GM10248 (cell line): ENCODE data around the gene TTC21A.

Source experiments
- CTCF ChIA-PET: fragments of 300-600 bp; sonication (Branson Sonifier 250); formaldehyde crosslinking; extraction: SDS; loops from one replicate; lab custom pipeline; 2021; ENCODE audit warnings: antibody characterized with exemption; lab: Yijun Ruan, JAX
- POLR2A ChIA-PET: fragments of 350-650 bp; sonication (Branson Sonifier 250); formaldehyde crosslinking; extraction: SDS; loops from one replicate; lab custom pipeline; 2020; ENCODE audit warnings: antibody characterized with exemption; lab: Yijun Ruan, JAX
- DNase-seq: peaks from one replicate; pipeline ENCODE4 v3.0.0; 2012; ENCODE audit errors: extremely low spot score
- CTCF ChIP-seq: IDR thresholded peaks from 2 replicates; pipeline ENCODE4 v1.5.1; 2012; ENCODE audit warnings: mild to moderate bottlenecking, low read depth; ENCODE audit errors: extremely low read depth, missing control alignments, control extremely low read depth

The TTC21A gene

GRCh38 chr3:39086144-39086543 lies 21.3 kb upstream of the TTC21A start:
- no peak for DNase-seq
- ChIA-PET POLR2A (no interaction called here), CTCF (interaction anchor here (0.9 to 3.1 kb wide), 9 partner anchors 9 to 202 kb away, joined by 3 to 11 read pairs (median 4); no protein-coding TSS in a partner anchor)
- no peak for TF ChIP-seq CTCF

GRCh38 chr3:39088456-39088855 lies 19.0 kb upstream of the TTC21A start:
- POLR2A ChIA-PET: interaction anchor here (0.6 kb wide), 1 partner anchor 75 kb away, joined by 3 read pairs; no protein-coding TSS in a partner anchor
- no peak for DNase-seq
- no peak for TF ChIP-seq CTCF
- CTCF ChIA-PET: interaction anchor here (0.7 to 3.1 kb wide), 7 partner anchors 9 to 200 kb away, joined by 3 to 11 read pairs (median 4); no protein-coding TSS in a partner anchor

GRCh38 chr3:39088889-39089288 lies 18.6 kb upstream of the TTC21A start:
- POLR2A ChIA-PET: interaction anchor here (0.6 kb wide), 1 partner anchor 76 kb away, joined by 3 read pairs; no protein-coding TSS in a partner anchor
- TF ChIP-seq CTCF: no peak
- no peak for DNase-seq
- CTCF ChIA-PET: interaction anchor here (1.1 to 3.1 kb wide), 5 partner anchors 12 to 200 kb away, joined by 3 to 11 read pairs (median 5); no protein-coding TSS in a partner anchor

- ChIA-PET POLR2A (no interaction called here), CTCF (no interaction called here)
- no peak for TF ChIP-seq CTCF
- DNase-seq: no peak
These were observed 16.6 kb upstream of the TTC21A start for GRCh38 chr3:39090922-39091321.

GRCh38 chr3:39094851-39095677 lies 12.4 kb upstream of the TTC21A start:
- ChIA-PET POLR2A (no interaction called here), CTCF (interaction anchor here (1.2 to 1.7 kb wide), 2 partner anchors 24 to 193 kb away, joined by 3 to 5 read pairs; no protein-coding TSS in a partner anchor)
- no peak for DNase-seq

More at GRCh38 chr3:39094851-39095677, 12.4 kb upstream of the TTC21A start:
- TF ChIP-seq CTCF: no peak
